Fibroblast of the aortic adventitia (primary cell): ENCODE measurements around the gene FOXO3. TPM values are rescaled to one million over a fixed set of nuclear protein-coding genes. Genes with fewer than 3 reads are reported as not detected.

Source experiments
- DNase-seq: peaks from one replicate; pipeline ENCODE4 v3.0.0-alpha.2; 2010; ENCODE audit warnings: low read depth
- H3K4me3 ChIP-seq: 2 replicates; pipeline ENCODE4 v1.5.1; 2011; ENCODE audit warnings: low read depth, mild to moderate bottlenecking, control low read depth, low read length, moderate library complexity
- CTCF ChIP-seq: IDR thresholded peaks from 2 replicates; pipeline ENCODE4 v1.5.1; 2011; ENCODE audit warnings: mild to moderate bottlenecking, low read length, control low read depth, inconsistent platforms; ENCODE audit not compliant: insufficient read depth
- total RNA-seq: library from RNA; depleted of rRNA; stranded (reverse); fragments of >200 nt; gene quantifications from 2 replicates; pipeline ENCODE4 v1.2.3, GENCODE V29; 2012; ENCODE audit warnings: low replicate concordance

FOXO3 gene
- total RNA-seq, 1 donor, result 54.5 TPM

GRCh38 chr6:108699290-108700041 lies 138.7 kb downstream of the FOXO3 start:
- TF ChIP-seq CTCF, result no peak
- peak; percentile 16 for DNase-seq
- no peak overlapping the region for H3K4me3 ChIP-seq

- DNase-seq, result peak; percentile 8
- no peak for TF ChIP-seq CTCF
- no peak overlapping the region for H3K4me3 ChIP-seq
Observed at GRCh38 chr6:108702106-108702851, 141.6 kb downstream of the FOXO3 start.

- no peak overlapping the region for H3K4me3 ChIP-seq
- no peak for TF ChIP-seq CTCF
- DNase-seq, result no peak
Observed at GRCh38 chr6:108706649-108707048, 145.9 kb downstream of the FOXO3 start.

GRCh38 chr6:108707328-108707976 lies 146.7 kb downstream of the FOXO3 start:
- no peak for TF ChIP-seq CTCF
- no peak for DNase-seq
- H3K4me3 ChIP-seq, result no peak overlapping the region

- no peak for TF ChIP-seq CTCF
- no peak for DNase-seq
- H3K4me3 ChIP-seq, result no peak overlapping the region
Observed at GRCh38 chr6:108710030-108710429, 149.3 kb downstream of the FOXO3 start.

- H3K4me3 ChIP-seq, result no peak overlapping the region
- TF ChIP-seq CTCF, result no peak
- DNase-seq, result no peak
Observed at GRCh38 chr6:108710551-108710950, 149.8 kb downstream of the FOXO3 start.
